HG02973 (cell line): Measurements from ENCODE around the gene SLC25A21.
"Not testable (repeated sequence)": the region's sequence is repeated elsewhere in the genome, so short reads cannot be mapped to it uniquely, and the experiment has no call there.

Experiments used
- ATAC-seq: cut with Tn5 transposase; IDR thresholded peaks from one replicate; pipeline ENCODE4 v1.9.1; 2021; ENCODE audit warnings: moderate library complexity; ENCODE audit not compliant: unreplicated experiment

SLC25A21 gene

DNA sequence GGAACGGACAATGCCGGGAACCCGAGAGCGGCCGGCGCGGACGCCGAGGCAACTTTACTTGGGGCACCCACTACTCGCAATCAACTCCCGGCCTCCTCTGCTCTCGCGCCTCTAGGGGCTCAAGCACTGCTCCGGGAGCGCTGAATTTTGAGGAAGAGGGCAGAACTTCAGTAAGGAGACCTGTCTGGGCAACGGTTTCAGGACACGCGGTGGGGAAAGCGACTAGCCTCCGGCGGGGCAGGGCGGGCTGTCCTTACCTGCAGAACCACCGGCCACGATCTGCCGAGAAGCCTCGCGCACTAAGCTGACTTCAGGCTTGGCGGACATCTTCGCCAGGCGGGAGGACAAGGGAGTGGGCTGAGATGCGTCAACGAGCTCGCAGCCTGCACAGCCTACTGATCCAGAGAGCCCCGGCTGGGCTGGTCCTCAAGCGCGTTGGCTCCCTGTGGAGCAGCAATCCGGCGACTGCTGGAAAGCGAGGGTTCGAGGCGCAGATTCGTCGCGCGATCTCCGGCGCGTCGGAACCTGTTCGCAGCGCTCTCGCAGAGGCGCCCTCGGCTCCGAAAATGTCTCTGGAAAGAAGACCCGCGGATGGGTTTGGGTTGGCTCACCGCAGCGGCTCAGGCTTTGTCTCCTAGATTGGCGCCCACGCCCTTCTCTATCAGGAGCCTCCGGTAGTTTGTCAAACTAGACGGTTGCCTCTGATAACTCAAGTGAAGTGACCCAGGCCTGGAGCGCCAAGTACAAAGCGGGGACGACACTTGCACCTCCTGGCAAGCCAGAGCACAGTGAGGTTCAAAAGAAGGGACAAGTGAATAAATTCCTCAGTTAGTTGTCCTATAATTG lies at the start of gene SLC25A21:
Gene SLC25A21 (minus strand): TSS at position 583 of the 846 bp plus-strand sequence.
- no peak for ATAC-seq

DNA sequence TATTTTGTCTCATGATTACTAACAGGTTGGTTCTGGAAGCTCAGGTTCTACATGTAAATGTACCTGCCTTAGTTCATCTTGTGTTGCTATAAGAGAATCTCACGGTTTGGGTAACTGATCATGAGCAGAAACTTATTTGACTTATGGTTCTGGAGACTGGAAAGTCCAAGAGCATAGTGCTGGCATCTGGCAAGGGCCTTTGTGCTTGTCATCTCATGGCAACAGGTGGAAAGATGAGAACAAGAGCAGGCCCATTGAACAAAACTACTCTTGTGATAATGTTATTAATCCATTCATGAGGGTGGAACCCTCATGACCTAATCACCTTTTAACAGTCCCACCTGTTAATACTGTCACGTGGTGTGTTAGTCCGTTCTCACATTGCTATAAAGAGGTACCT lies 48.7 kb upstream of the SLC25A21 start:
- ATAC-seq = no peak

DNA sequence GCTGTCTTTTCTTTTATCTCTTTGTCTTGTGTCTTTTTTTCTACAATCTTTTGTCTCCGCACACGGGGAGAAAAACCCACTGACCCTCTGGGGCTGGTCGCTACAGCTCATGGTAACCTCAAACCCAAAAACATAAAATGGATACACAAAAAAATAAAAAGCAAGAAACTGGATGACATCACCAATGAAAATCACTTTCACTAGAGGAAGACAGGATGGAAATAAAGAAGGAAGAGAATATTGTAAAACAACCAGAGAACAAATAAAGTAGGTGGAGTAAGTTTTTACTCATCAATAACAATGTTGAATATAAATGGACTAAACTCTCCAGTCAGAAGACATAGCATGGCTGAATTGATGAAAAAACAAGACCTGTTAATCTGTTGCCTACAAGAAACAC lies 42.9 kb upstream of the SLC25A21 start:
- no peak for ATAC-seq

DNA sequence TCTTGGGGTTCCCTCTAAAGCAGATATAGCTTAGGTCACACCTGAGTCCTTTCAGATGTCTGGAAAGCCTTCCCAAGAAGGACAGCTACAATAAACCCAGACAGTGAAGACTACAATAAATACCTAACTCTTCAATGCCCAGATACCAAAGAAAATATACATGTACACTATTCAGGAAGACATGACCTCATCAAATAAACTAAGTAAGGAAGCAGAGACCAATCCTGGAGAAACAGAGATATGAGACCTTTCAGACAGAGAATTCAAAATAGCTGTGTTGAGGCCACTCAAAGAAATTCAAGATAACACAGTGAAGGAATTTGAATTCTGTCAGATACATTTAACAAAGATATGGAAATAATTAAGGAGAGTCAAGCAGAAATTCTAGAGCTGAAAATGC lies 40.6 kb upstream of the SLC25A21 start:
- no peak for ATAC-seq

DNA sequence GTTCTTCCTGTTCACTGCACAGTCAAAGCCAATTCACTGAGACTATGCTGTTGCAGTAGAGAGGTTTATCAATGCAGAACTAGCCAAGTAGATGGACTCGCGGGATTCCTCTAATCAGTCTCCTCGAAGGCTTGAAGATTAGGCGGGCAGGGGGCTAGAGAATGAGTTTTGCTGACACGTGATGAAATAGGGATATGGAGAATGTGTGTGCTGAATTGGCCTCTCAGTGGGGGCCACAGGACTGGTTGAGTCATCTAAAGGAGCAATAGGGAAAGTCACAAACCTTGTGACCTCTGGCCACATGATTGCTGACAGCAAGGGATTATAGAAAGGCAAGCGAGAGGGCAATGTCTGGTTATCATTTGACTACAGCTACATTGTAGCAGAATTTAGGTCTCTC lies 38.0 kb upstream of the SLC25A21 start:
- no peak for ATAC-seq

DNA sequence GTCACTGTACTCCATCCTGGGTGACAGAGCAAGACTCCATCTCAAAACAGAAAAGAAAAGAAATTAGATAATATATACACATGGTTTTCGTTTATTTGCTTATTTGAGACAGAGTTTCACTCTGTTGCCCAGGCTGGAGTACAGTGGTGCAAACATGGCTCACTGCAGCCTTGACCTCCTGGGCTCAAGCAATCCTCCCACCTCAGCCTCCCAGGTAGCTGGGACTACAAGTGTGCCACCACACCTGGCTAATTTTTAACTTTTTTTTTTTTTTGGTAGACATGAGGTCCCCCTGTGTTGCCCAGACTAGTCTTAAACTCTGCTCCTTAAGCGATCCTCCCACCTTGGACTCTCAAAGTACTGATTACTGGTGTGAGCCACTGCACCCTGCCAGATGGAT lies 37.2 kb upstream of the SLC25A21 start:
- not testable (repeated sequence) for ATAC-seq

DNA sequence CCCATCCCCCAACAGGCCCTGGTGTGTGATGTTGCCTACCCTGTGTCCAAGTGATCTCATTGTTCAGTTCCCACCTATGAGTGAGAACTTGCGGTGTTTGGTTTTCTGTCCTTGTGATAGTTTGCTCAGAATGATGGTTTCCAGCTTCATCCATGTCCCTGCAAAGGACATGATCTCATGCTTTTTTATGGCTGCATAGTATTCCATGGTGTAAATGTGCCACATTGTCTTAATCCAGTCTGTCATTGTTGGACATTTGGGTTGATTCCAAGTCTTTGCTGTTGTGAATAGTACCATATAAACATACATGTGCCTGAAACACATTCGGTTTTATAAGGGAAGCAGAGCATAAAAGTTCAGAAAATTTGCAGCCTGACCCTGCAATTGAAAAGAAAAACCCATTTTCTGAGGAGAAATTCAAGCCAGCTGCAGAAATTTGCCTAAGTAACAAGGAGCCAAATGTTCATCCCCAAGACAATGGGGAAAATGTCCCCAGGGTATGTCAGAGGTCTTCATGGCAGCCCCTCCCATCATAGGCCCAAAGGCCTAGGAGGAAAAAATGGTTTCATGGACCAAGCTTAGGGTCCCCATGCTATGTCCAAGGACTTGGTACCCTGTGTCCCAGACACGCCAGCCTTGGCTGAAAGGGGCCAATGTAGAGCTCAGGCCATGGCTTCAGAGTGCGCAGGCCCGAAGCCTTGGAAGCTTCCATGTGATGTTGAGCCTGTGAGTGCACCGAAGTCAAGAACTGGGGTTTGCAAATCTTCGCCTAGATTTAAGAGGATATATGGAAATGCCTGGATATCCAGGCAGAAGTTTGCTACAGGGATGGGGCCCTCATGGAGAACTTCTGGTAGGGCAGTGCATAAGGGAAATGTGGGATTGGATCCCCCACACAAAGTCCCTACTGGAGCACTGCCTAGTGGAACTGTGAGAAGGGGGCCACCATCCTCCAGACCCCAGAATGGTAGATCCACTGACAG lies 33.5 kb upstream of the SLC25A21 start:
- not testable (repeated sequence) for ATAC-seq

DNA sequence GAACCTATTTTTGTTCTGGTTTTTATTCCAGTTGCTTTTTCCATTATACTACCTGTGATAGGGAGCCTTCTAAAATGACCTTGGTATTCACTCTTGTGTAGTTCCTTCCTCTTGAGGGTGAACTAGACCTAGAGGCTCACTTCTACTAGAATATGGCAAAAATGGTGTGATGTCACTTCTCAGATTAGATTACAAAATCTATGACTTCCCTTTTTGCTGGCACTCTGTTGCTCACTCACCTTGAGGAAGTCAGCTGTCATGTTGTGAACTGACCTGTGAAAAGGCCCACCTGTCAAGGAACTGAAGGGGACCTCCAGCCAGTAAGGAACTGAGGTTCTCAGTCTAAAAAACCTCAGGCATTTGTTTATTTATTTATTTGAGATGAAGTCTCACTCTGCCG lies 31.0 kb upstream of the SLC25A21 start:
- ATAC-seq = no peak

DNA sequence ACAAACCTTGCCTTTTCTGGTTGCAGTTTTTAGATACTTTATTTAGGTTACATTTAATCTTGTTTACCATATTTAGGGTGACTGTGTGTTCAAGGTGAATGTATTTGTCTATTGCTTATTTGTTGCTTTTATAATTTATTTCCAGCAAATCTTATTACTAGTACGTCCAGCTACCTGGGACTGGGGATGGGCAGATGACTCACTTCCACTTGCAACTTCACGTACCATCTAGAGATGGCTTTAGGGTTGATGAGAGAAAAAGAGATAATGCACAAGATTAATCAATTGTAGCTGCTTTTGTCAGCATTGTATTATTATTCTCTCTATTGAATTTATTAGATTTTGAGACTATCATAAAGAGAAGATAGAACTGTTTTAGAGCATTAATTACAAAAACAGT lies 30.4 kb upstream of the SLC25A21 start:
- no peak for ATAC-seq

DNA sequence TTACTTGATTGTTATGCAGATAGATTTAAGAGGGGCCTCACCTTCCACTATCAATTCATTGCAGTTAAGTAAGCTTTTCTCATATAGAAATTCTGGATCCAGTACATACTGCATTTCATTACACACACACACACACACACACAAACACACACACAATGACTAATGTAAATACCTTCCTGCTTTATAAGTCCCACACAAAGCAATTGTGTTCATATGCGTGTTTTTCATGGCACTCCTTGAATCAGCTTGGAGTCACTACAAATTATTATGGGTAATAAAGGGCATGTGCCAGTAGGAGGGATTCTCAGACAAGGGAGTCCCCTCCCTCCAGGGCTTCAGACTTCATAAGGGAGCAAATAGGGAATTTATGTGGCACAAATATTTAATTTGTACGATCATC lies 29.9 kb upstream of the SLC25A21 start:
- no peak for ATAC-seq

DNA sequence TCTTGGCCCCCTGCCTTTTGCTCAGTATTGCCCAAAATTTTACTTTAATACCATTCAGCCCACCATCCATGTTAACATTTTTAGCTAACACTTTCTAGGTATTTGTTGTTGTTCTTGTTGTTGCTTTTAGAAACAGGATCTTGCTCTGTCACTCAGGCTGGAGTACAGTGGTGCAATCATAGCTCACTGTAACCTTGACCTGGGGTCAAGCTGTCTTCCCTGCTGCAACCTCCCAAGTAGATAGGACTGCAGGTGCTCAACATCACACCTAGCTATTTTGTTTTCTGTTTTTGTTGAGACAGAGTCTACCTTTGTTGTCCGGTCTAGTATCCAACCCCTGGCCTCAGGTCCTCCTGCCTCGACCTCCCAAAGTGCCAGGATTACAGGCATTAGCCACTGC lies 29.3 kb upstream of the SLC25A21 start:
- ATAC-seq = no peak

DNA sequence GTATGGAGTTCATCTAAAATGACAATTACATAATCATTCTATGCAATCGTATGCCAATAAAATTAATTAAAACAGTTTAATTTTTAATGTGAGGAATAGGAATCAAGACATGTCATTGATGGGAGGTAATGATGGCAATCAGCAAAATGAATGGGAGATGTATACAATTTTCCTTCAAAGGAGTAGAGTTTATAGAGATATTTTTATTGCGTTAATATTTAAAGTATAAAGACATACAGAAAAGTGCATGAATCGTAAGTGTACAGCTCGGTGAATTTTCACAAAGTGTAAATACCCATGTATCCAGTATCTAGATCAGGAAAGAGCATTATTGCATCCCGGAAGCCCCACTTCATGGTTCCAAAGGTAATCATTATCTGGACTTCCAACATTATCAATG lies 26.5 kb upstream of the SLC25A21 start:
- no peak for ATAC-seq

DNA sequence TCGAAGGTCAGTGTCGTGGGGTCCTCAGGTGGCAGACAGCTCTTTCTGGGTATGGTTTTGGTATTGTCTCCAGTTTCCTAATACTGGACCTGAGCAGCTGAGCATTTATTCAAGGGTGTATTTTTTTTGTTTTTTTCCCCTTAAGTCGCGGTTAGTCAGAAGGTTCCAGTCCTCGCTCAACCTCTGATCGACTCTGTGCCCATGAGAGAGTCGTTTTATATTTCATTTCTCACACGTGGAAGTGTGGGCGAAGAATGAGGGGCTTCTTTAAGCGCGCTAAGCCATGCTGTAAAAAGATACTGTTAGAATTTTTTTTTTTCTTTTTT lies 25.8 kb upstream of the SLC25A21 start:
- no peak for ATAC-seq

DNA sequence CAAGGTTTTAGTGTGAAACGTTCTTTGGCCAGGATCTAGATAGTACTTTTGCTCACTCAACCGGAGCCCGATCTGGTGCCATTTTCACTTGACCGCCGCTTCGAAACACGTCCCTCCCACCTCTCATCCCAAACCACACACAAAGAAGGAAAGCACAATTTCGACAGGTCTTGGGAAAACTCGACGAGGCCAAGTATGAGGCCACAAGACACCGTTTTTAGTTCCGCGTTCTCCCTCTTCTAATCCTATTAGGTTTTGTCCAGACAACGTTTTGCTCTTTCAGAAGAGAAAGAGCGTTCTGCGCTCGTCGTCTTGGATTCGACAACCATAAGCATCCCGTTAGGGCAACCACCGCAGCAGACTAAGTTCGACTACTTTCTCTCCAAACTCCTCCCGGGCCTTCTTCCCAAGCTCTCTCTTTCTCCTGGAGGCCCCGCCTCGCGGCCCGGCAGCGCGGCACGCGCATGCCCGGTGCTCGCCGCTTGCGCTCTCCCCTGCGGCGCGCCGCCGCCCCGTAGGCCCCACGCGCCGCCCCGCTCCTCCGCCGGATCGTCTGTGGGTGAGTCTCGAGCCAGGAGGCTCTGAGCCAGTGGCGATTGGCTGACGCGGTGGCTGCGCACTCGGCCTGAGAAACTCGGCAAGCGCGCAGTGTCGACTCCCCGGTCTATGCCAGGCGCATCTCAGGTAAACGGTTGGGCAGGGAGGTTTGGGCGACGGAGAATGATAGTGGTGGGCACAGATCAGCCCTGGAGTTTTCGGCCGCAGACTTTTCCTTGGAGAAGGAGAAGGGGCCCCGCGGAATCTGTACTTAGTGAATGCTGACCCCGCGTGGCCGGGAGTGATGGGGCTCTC lies 25.2 kb upstream of the SLC25A21 start, which contains the start of gene MIPOL1:
Gene MIPOL1 (plus strand): TSS at position 517 of the 852 bp plus-strand sequence. CDS start 49,952 bp downstream, outside the sequence.
- ATAC-seq = no peak

DNA sequence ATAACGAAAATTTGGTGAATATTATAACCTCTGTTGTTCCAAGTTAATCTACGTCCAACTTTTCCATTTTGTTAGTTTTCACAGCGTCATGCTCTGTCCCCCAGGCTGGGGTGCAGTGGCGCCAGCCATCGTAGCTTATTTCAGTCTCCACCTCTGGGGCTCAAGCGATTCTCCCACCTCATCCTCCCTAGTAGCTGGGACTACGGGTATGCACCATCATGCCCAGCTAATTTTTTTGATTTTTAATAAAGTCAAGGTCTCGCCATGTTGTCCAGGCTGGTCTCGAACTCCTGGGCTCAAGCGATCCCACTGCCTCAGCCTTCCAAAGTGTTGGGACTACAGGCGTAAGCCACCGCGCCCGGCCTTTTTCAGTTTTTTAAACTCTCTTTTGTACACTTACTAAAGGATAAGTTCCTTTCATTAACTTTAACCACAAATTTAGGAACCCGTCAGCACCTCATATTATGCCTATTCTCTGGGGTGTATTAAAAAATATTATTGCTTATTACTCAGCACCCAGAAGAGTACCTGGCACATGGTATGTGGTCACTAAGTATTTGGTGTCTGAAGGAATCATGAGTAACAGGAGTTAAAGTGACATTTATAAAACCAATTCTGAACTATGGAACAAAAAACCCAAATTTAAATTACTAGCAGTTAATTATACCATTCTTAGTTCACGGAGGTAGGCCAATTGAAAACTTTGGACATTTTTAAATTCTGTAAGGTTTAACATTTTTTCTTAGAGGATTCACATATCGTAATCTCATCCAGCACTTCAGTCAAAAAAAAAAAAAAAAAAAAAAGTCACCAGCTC lies 24.4 kb upstream of the SLC25A21 start:
- no peak for ATAC-seq

DNA sequence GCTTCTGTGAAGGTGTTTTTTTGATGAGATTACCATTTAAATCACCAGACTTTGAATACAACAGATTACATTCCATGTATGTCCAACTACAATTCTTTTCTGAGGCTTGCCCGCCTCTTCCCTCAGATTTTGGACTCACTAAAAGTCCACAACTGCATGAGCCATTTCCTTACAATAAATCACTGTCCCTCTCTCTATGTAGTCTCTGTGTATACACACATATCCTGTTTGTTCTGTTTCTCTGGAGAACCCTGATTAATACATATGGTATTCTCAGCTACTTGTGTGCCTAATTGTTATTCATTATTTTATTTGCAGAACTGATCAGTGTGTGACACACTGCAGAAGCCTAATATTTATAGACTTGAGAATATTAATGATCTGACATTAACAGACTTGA lies 22.9 kb upstream of the SLC25A21 start:
- no peak for ATAC-seq

DNA sequence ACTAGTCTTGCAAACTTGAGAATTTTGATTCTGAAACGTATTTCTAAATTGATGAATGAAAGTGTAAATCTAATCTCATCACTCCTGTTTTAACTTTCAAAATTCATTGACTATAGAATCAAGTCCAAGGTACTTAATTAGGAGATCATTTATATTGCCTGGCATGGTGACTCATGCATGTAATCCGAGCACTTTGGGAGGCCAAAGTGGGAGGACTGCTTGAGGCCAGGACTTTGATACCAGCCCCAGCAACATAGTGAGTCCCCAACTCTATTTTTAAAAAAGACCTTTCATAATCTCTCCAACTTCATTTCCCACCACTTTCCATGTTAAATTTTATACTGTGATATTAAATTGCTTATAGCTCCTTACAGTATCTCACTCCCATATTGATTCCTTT lies 22.3 kb upstream of the SLC25A21 start:
- no peak for ATAC-seq

DNA sequence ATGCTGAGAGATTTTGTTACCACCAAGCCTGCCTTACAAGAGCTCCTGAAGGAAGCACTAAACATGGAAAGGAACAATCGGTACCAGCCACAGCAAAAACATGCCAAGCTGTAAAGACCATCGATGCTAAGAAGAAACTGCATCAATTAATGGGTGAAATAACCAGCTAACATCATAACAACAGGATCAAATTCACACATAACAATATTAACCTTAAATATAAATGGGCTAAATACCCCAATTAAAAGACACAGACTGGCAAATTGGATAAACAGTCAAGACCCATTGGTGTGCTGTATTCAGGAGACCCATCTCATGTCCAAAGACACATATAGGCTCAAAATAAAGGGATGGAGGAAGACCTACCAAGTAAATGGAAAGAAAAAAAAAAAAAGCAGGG lies 17.3 kb upstream of the SLC25A21 start:
- not testable (repeated sequence) for ATAC-seq

DNA sequence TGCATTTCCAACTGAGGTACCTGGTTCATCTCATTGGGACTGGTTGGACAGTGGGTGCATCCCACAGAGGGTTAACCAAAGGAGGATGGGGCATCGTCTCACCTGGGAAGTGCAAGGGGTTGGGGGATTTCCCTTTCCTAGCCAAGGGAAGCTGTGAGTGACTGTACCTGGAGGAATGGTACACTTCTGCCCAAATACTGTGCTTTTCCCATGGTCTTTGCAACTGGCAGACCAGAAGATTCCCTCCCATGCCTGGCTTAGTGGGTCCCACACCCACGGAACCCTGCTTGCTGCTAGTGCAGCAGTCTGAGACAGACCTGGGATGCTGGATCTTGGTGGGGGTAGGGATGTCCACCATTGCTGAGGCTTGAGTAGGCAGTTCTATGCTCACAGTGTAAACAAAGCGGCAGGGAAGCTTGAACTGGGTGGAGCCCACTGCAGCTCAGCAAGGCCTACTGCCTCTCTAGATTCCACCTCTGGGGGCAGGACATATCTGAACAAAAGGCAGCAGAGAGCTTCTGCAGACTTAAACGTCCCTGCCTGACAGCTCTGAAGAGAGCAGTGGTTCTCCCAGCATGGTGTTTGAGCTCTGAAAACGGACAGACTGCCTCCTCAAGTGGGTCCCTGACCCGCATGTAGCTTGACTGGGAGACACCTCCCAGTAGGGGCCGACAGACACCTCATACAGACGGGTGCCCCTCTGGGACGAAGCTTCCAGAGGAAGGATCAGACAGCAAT lies 15.6 kb upstream of the SLC25A21 start:
- ATAC-seq = not testable (repeated sequence)
